GM12878 (cell line): ENCODE data around the gene NAA30.

Source experiments
- CTCF ChIP-seq, 3 experiments: IDR thresholded peaks in 2 of 3; conservative IDR thresholded peaks in 1 of 3; 2 replicates each; pipeline ENCODE4 v1.5.1; 2011; ENCODE audit warnings: low read depth in 3 of 3, low read length in 3 of 3, mild to moderate bottlenecking in 3 of 3, control low read depth in 2 of 3, moderate library complexity in 2 of 3, inconsistent platforms in 1 of 3, mixed read lengths in 1 of 3; ENCODE audit not compliant: control insufficient read depth in 2 of 3, insufficient read depth in 1 of 3; ENCODE audit errors: extremely low read depth in 1 of 3
- ELK1 ChIP-seq: IDR thresholded peaks from 2 replicates; pipeline ENCODE4 v1.6.1; 2012; ENCODE audit warnings: low read depth, low read length, improper control_type of control experiment
- EZH2 ChIP-seq: IDR thresholded peaks from 2 replicates; pipeline ENCODE4 v1.6.1; 2012; ENCODE audit warnings: low read depth, mild to moderate bottlenecking, control low read depth, inconsistent platforms, low read length, borderline replicate concordance; ENCODE audit not compliant: control insufficient read depth
- GABPA ChIP-seq: IDR thresholded peaks from 2 replicates; pipeline ENCODE4 v1.6.1; 2014; ENCODE audit warnings: antibody characterized with exemption, low read depth, mild to moderate bottlenecking, inconsistent platforms
- IRF3 ChIP-seq: fragments of 450-650 bp; IDR thresholded peaks from 2 replicates; pipeline ENCODE4 v1.6.1; 2014; ENCODE audit warnings: mild to moderate bottlenecking
- MXI1 ChIP-seq: fragments of 150-350 bp; IDR thresholded peaks from 2 replicates; pipeline ENCODE4 v1.6.1; 2011; ENCODE audit warnings: low read depth, mild to moderate bottlenecking, inconsistent platforms, low read length, improper control_type of control experiment
- POLR2A ChIP-seq: IDR thresholded peaks from 2 replicates; pipeline ENCODE4 v1.6.1; 2011; ENCODE audit warnings: low read depth, mild to moderate bottlenecking, low read length
- POLR2AphosphoS5 ChIP-seq: IDR thresholded peaks from 2 replicates; pipeline ENCODE4 v1.6.1; 2011; ENCODE audit warnings: mild to moderate bottlenecking, low read length, inconsistent platforms
- REST ChIP-seq: IDR thresholded peaks from 2 replicates; pipeline ENCODE4 v1.6.1; 2012; ENCODE audit warnings: mild to moderate bottlenecking, low read depth, low read length
- ZNF24 ChIP-seq: fragments of 450-650 bp; IDR thresholded peaks from 2 replicates; pipeline ENCODE4 v1.6.1; 2017; ENCODE audit warnings: antibody characterized with exemption, mild to moderate bottlenecking
- ZNF274 ChIP-seq: IDR thresholded peaks from one replicate; pipeline ENCODE4 v1.8.0; 2011; ENCODE audit not compliant: insufficient read length, insufficient read depth
- ZNF592 ChIP-seq: fragments of 450-650 bp; IDR thresholded peaks from 2 replicates; pipeline ENCODE4 v1.6.1; 2017; ENCODE audit warnings: mild to moderate bottlenecking, moderate library complexity
- ZSCAN29 ChIP-seq: fragments of 450-650 bp; IDR thresholded peaks from 2 replicates; pipeline ENCODE4 v1.6.1; 2017; ENCODE audit warnings: mild to moderate bottlenecking, moderate library complexity

GRCh38 chr14:57388067-57388466, 2.3 kb upstream of the NAA30 start:
- TF ChIP-seq CTCF (IDR thresholded peaks at IDR 0.05 in 2 of 3, conservative IDR thresholded peaks at IDR 0.05 in 1 of 3; ENCODE audit: control insufficient read depth in 2 of 3, extremely low read depth in 1 of 3, insufficient read depth in 1 of 3, low read depth in 3 of 3, low read length in 3 of 3) (no peak), ZNF24 (no peak), ZNF274 (no peak), ZSCAN29 (no peak), MXI1 (no peak), POLR2AphosphoS5 (no peak), POLR2A (no peak), GABPA (no peak), REST (no peak), ZNF592 (no peak), EZH2 (no peak), IRF3 (no peak), ELK1 (no peak)
